ENCODE data around the gene ABCA5.

GRCh38 chr17:69267219-69267618, 59.7 kb downstream of the ABCA5 start:
- no peak for TF ChIP-seq POLR2A (IDR thresholded peaks at IDR 0.05)
- TF ChIP-seq, protein P1, sequence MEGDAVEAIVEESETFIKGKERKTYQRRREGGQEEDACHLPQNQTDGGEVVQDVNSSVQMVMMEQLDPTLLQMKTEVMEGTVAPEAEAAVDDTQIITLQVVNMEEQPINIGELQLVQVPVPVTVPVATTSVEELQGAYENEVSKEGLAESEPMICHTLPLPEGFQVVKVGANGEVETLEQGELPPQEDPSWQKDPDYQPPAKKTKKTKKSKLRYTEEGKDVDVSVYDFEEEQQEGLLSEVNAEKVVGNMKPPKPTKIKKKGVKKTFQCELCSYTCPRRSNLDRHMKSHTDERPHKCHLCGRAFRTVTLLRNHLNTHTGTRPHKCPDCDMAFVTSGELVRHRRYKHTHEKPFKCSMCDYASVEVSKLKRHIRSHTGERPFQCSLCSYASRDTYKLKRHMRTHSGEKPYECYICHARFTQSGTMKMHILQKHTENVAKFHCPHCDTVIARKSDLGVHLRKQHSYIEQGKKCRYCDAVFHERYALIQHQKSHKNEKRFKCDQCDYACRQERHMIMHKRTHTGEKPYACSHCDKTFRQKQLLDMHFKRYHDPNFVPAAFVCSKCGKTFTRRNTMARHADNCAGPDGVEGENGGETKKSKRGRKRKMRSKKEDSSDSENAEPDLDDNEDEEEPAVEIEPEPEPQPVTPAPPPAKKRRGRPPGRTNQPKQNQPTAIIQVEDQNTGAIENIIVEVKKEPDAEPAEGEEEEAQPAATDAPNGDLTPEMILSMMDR (IDR thresholded peaks at IDR 0.05): no peak
